CD4-positive, alpha-beta T cell treated with Interferon alpha-2 for 1 hour (primary cell): ENCODE data around the gene NDNF.
A peak's percentile ranks its signal among the peaks of the same experiment; 100 is the strongest.

Experiments
- DNase-seq, 2 donors: peaks; one replicate each; pipeline ENCODE4 v3.0.0-alpha.2; 2020 to 2022

The NDNF gene, protein sequence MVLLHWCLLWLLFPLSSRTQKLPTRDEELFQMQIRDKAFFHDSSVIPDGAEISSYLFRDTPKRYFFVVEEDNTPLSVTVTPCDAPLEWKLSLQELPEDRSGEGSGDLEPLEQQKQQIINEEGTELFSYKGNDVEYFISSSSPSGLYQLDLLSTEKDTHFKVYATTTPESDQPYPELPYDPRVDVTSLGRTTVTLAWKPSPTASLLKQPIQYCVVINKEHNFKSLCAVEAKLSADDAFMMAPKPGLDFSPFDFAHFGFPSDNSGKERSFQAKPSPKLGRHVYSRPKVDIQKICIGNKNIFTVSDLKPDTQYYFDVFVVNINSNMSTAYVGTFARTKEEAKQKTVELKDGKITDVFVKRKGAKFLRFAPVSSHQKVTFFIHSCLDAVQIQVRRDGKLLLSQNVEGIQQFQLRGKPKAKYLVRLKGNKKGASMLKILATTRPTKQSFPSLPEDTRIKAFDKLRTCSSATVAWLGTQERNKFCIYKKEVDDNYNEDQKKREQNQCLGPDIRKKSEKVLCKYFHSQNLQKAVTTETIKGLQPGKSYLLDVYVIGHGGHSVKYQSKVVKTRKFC

DNA sequence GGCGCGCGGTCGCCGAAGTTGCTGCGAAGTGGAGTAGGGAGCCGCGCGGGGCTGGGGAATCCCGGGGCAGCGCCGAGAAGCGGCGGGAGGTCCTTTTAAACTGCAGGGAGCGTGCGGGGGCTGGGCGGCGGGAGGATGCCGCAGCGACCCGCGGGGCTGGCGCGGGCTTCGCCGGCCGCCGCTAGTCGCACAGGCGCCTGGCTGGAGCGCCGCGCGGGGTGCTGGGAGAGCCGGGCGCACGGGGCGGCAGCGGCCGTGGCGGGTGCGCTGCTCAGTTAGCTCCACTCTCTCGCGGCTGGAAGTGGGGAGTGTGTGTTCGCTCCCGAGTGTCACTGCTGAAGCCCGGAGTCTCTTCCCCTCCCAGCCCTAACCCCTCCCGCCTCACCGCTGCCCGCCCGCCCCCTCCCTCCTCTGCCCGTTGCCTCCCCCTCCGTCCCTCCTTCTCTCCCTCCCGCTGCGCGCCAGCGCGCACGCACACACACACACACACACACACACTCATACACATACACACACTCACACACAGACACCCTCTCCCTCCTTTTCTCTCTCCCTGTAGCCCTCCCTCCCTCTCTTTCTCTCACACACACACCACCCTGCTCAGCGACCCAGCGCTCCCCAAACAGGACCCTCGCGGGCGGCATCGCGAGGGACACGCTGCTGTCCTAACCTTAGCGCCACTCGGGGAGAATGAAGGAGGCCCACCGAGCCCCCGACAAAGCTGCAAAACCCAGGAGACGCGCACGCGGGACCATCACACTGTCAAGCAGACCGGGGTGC, at the start of gene NDNF:
Gene NDNF, minus strand, starts transcription at position 312 of the 780 bp plus-strand sequence. CDS start 26,698 bp downstream, outside the sequence.
- peak; percentile 12 to 44 for DNase-seq

DNA sequence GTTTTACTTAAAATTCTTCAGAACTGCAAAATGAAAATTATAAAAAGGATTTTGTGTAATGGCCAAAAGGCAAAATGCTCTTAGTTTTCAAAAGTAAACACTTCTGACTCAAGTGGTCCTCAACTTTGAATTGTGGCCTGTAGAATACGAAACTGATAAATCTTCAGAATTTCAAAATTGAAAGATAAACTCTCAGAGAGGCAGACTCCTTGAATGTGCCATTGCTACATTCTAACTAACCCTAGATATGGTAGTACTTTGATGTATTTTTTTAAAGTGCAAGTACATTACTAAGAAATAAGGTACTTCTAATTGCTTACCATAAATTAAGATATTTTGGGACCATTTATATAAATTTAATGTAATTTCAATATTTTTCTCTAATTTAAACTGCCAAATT, 47.4 kb upstream of the NDNF start:
- DNase-seq = no peak

DNA sequence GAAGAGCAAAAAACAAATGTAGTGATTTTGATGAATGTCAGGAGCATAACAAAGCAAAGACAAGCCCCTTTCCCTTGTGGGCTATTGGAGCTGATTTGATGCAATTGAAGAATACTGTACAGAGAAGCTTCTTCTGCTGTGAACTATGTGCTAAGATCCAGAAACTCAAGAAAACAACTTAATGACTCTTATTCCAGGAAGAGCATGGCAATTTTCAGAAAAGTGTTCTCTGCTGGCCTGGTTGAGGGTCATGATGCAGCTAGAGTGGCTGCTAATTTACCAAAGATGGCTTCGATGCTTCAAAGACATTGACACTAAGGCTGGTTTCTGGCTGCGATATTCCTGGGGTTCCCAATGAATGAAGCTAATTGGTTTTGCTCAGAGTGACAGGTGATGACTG, 46.0 kb upstream of the NDNF start:
- DNase-seq = no peak

DNA sequence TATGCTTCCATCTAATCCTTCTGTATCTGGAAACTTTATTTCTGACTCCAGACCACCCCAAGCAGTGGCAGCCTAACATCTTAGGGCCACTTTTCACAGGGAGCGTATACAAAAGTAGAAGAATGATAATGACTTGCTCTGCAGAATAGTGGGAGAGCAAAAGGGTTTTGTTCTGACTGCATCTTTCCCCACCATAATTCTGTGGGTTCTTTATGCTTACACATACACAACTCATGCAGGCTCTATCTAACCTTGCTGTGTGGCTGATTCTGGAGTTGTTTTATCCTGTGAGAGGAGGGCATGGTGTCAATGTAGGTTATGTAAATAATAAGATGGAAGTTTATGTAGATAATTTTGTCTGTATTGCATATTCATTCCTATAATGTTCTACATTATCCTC, 42.4 kb upstream of the NDNF start:
- no peak for DNase-seq

DNA sequence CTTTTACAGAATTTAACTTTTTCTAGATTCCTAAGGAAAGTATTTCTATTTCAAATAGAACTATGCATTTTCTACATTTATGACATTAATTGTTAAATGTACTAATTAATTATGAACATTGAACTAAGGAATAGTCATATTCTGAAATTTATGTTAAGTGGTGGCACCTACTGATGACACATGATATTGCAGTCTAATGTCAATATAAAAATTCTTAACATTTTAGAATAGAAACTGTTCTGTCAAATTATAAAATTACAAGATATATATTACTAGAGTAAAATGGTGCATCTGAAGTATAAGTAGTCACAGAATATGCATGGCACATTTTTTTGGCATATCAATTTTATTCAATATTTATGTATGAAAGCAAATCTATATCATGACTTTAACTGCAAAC, 40.2 kb upstream of the NDNF start:
- DNase-seq = peak in 1 of 2 donors; percentile 28

DNA sequence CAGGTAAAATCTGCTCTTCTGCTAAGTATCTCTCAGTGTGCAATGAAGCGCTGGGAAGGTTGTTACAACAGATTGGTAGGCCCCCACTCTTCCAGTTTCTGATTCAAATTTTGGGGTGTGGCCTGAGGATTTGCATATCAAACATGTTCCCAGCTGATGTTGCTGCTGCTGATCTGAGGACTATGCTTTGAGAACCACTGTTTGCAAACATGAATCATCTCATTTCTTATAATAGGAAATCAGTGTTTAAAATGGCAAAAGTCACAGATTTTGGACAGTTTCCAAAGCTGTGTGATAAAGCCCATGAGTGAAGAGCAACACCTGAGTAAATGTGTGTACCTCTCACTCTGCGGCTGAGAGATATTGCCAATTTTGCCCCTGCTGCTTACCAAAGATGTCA, 36.2 kb upstream of the NDNF start:
- no peak for DNase-seq

DNA sequence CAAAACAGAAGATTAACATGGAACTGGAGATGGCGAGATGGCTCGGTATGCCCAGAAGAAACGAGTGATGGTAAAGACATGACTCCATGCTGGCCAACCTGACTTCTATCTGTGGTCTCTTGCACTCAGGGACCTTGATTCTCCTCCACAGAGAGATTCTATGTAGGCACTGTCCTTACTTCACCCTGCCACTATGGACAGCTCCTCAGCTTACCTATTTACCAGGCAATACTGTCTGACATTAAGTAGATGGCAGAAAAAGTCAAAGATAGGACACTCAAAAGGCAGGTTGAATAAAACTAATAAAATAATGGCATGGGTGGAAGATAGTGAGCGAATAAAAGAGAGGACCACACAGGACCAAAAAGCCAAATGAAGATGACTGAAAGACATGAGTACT, 35.2 kb upstream of the NDNF start:
- DNase-seq = no peak

DNA sequence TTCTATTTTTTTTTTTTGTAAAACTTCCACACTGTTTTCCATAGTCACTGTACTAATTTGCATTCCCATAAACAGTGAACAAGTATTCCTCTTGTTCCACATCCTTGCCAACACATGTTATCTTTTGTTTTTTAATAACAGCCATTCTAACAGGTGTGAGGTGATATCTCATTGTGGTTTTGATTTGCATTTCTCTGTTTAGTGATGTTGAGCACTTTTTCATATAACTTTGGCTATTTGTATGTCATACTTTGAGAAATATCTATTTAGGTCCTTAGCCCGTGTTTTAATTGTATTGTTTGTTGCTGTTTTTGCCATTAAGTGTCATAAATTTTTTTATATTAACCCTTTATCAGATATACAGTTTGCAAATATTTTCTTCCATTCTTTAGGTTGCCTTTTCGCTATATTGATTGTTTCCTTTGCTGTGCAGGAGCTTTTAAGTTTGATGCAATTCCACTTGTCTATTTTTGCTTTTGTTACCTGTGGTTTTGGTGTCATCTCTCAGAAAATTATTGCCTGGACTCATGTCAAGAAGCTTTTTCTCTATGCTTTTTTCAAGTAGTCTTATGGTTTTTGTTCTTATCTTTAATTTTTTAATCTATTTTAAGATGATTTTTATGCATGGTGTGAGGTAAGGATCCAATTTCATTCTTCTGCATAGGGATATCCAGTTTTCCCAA, 27.9 kb upstream of the NDNF start:
- DNase-seq = no peak

DNA sequence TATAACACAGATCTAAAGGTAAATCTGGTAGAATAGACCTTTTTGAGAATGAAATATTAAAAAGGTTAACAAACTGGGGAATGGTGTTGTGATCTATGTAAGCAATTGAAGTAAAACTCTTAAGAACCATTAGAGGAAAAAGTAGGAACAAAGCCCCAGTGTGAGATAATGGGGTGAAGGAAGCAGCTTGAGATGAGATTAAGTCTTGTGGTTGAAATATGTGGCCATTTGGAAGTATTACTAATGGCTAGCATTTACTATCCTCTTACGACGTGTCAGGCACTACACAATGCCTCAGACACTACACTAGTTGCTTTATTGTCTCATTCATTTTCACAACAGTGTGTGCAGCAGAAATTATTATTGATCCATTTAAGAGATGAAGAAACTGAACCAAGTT, 25.9 kb upstream of the NDNF start:
- DNase-seq = no peak

DNA sequence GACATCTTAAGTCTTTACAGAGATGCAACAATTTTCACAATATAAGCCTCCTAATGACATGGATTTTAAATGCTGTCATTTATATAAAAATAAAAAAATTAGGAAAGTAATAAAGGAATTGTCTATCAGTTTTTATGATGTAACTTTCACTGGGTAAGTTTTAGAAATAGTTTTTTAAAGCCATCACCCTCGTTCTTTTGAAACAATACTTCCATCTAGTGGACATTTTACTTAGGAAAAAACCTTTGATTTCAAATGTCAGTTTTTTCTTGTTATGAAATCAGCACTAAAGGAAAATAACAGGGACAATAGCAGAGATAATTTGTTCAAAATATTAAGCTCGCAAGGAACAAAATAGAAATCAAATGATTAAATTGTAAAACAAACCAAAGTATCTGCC, 24.3 kb upstream of the NDNF start:
- peak in 1 of 2 donors; percentile 36 for DNase-seq

DNA sequence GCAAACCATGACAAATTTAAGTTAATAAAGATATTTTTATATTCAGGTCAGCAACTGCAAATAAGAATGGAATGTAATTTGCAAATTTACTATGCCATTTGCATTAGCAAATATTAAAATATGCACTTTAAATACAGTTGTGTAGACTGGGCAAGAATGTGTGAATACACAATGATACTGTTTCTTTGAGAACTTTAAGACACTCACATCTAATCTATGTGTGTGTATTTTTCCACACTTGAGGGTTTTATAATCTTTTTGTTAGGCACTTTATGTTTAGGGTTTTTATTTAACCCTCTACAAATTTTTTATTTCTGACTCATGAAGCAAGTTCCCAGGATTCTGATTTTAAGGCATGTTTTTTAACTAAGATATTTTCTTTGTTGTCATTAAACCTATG, 23.9 kb upstream of the NDNF start:
- no peak for DNase-seq

DNA sequence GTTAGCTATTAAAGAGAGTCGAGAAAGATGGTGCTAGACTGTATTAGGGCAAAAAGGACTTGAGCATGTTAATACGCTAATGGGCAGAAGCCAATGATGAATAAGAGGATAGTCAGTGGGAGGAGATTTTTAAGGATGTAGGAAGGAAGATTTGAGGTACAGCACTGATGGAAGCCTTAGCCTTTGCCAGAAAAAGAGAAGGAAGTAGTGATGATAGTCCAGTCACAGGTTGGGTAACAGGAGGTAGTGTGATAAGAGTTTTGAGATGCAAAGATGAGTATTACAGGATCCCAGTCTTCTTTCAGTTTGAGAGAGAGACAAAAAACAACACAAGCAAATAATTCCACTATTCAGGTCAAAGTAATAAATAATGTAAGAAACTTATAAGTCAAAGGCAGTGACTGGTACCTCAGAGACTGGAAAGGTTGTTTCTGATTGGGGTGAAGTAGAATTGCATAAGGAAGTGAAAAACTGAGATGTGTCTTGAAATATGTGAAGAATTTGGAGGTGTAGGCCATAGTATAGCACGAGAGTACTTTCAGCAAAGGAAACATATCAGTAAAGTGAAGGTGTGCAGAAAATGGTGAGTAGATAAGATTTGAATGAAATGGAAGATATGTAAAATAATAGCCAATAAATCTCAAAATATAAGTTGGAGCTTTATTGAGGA, 22.1 kb upstream of the NDNF start:
- DNase-seq = no peak

DNA sequence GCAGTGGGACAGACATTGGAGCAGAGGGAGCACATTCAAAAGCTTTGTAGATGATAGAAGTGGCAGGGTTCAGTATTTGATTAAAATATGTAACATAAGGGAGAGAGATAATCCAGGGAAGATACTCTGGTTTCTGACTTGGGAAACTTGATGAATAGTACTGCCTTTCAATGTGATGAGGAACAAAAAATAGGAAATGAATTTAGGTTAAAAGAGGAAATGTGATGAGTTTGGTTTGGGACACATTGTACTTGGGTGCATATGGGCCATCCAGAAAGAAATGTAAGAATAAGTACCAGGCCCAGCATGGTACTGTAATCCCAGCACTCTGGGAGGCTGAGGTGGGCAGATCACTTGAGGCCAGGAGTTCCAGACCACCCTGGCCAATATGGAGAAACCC, 20.9 kb upstream of the NDNF start:
- DNase-seq = no peak

DNA sequence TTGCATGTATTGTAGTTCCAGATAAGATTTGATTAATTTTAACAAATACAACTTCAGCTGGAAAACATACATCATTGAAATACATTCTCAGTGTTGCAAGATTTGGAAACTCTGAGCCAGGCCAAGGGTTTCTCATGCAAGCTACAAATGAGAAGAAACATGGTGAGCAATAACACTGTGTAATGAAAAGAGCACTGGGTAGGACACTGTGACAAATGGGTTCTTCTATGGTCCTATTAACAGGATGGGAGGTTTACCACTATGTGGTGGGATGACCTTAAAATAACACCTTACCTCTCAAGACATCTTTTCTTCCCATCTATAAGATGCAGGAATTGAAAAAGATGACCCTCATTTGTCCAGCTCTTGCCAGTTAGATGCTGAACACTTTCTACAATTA, 19.6 kb upstream of the NDNF start:
- no peak for DNase-seq

DNA sequence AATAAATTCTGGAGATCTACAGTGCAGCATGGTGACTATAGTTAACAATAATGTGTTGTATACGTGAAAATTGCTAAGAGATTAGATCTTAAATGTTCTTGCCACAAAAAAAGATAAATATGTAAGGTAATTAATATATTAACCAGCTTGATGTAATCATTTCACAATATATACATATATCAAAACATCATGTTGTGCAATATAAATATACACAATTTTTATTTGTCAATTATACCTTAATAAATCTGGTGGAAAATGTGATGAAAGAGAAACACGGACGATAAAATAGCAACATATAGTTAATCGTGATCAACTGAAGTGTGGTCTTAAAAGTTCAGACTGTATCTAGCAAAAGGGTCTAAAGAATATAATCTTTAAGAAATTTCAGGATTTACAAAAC, 16.5 kb upstream of the NDNF start:
- DNase-seq = no peak

DNA sequence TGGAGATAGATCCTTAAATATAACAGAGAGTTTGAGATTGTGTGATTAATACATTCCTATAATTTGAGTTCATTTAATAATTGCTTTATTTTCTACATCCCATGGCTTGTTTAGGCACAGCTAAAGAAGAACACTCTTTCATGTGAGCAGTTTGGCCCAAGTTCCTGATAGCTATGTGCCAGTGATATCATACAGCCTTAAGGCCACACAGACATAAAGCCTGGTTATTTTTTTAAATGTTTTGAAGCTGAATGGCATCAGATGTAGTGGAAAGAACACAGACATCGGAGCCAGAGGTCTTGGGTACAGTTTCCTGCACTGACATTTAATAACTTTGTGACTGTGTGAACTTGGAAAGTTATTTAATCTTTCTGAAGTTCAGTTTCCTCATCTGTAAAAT, 7.0 kb upstream of the NDNF start:
- no peak for DNase-seq

DNA sequence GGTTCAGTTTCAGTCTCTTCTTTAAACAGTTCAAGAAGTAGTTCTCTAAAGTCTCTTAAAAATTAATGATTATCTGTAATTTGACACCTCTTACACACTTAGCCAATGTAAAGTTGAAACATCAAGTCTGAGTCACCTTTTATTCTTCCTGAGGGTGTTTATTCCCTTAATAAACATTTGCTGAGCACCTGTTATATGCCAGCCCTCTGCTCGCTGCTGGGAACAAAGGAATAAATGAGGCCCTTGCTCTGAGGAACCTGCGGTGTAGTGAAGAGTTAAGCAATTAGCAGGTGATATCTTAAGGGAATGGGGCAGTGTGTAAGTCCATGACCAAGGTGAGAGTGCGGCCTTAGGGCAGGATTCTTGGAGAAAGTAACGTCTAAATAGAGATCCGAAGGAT, 5.2 kb upstream of the NDNF start:
- no peak for DNase-seq

DNA sequence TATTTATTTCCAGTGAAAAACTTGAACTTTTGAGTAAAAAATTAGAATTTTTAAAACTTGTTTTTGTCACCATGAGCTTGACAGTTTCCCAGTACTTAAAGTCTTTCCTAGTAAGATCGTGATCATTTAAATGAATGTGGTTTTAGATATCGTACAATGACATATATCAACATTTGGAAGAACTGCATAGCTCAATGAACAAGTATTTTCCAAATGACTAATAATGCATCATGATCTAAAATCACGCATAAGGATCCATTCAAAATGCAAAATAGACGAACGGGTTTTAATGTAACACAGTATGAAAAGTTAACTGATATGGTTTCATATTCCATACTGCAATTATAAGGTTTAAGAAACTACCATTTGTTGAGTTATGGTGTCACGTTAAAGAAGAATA, 4.1 kb upstream of the NDNF start:
- no peak for DNase-seq

DNA sequence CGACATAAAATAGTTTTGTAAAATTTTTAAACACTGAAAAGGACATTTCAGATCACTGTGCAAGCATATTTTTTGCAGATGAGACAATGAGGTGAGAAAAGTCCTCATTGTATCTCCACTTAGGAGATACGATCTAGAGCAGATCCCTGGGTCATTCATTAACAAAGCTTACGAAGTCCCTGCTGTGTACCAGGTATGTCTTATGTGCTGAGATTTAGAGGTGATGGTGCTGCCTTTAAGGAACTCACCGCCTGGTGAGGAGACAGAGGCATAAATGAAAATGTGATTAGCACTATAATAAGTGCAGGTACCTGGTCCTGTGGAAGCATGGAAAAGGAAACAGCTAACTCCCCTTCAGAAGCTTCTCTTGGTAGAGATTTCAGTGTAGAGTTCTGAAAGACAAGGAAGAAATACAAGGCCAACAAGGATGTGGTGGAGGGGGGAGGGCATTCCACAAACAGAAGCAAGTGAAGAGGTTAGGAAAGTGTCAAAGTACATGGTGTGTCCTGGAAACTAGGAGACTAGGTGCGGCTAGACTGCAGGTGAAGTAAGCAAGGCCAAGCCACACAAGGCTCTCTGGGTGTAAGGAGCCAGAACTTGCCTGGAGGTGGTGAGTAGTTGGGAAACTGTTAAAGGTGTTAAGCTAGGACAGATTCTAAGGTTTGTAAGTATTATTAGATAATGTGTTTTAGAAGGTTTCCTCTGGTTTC, 1.5 kb upstream of the NDNF start:
- DNase-seq = no peak

DNA sequence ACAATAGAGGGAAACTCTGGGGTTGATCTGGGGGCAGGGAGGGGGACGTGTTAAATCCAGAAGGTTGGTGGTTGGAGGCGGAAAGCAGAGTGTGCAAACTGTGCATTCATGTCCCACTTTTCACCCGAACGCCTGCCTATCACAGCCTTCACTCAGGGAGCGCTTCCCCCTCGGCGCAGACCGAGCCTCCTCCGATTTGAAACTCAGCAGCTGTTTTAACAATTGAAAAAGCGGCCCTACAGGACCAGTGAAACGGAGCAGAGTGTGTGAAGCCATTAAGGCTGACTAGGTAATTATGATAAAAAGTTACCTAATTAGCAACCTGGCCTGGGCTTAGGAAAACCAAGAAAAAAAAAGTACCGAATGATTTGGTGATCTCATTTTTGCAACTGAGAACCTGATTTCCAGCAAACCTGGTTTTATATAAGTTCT, 685 bp upstream of the NDNF start:
- no peak for DNase-seq

DNA sequence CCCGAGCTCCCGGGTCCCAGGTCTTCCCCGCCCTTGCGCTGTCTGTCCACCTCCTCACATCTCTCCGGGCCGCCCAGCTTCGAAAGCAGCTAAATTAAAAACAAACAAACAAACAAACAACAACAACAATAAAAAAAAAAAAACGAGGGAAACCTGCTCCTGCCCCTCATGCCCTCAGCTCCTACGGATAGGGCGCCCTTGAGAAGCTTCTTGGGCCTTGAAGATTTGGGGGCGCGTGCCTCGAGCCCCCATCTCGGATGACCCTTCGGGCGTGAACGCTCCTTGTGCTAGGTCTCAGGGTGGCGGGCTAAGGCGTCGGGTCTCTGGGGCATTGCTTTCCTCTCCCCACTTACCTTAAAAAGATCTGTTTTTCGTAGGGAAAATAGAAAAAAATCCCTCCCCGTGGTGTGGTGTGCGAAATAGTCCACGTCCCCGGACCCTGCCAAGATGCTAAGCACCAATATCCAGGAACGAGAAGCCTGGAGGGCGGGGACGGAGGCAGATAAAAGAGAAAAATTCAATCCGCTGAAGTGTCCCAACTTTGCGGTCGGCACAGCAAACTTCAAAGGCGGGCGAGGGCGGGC, 603 bp downstream of the NDNF start:
- DNase-seq = no peak
